HTR-8/SVneo (cell line): Measurements from ENCODE around the gene HNRNPLL.
"Not testable (repeated sequence)": the region's sequence is repeated elsewhere in the genome, so short reads cannot be mapped to it uniquely, and the experiment has no call there.

Experiments
- DNase-seq: peaks from one replicate; pipeline ENCODE4 v3.0.0; 2011; ENCODE audit warnings: low spot score, mixed read lengths; ENCODE audit not compliant: insufficient read length
- FAIRE-seq: peaks from 2 replicates; lab custom pipeline; 2011; peaks lifted over from hg19 to GRCh38; lab: Jason Lieb, UNC

The HNRNPLL gene

GRCh38 chr2:38557981-38558380, 44.7 kb downstream of the HNRNPLL start:
- FAIRE-seq, result no peak
- no peak for DNase-seq

GRCh38 chr2:38557217-38557616, 45.5 kb downstream of the HNRNPLL start:
- no peak for DNase-seq
- no peak for FAIRE-seq

- FAIRE-seq (peak; percentile 23), DNase-seq (no peak)
These were observed 46.5 kb downstream of the HNRNPLL start for GRCh38 chr2:38556006-38556801.

- FAIRE-seq (no peak), DNase-seq (no peak)
These were observed 47.6 kb downstream of the HNRNPLL start for GRCh38 chr2:38554973-38555595.

GRCh38 chr2:38553554-38553953, 49.2 kb downstream of the HNRNPLL start:
- DNase-seq (no peak), FAIRE-seq (no peak)

- no peak for DNase-seq
- FAIRE-seq, result no peak
These were observed 50.5 kb downstream of the HNRNPLL start for GRCh38 chr2:38552259-38552658.

- DNase-seq (no peak), FAIRE-seq (no peak)
These were observed 51.0 kb downstream of the HNRNPLL start for GRCh38 chr2:38551746-38552145.

- no peak for FAIRE-seq
- no peak for DNase-seq
These were observed 51.6 kb downstream of the HNRNPLL start for GRCh38 chr2:38551171-38551570.

- DNase-seq, result no peak
- peak; percentile 28 for FAIRE-seq
These were observed 52.9 kb downstream of the HNRNPLL start for GRCh38 chr2:38549851-38550250.

- DNase-seq, result no peak
- FAIRE-seq, result no peak
These were observed 53.5 kb downstream of the HNRNPLL start for GRCh38 chr2:38549071-38549704.

GRCh38 chr2:38547791-38548190, 54.9 kb downstream of the HNRNPLL start:
- FAIRE-seq, result no peak
- no peak for DNase-seq

- DNase-seq, result no peak
- FAIRE-seq, result no peak
These were observed 56.1 kb downstream of the HNRNPLL start for GRCh38 chr2:38546585-38546984.

GRCh38 chr2:38546064-38546463, 56.7 kb downstream of the HNRNPLL start:
- DNase-seq (no peak), FAIRE-seq (no peak)

- DNase-seq, FAIRE-seq: not testable (repeated sequence)
These were observed 60.5 kb downstream of the HNRNPLL start for GRCh38 chr2:38542248-38542631.

- no peak for FAIRE-seq
- DNase-seq, result no peak
These were observed 62.0 kb downstream of the HNRNPLL start for GRCh38 chr2:38540580-38541286.

GRCh38 chr2:38539086-38539485, 63.6 kb downstream of the HNRNPLL start:
- no peak for DNase-seq
- no peak for FAIRE-seq

- no peak for FAIRE-seq
- DNase-seq, result no peak
These were observed 64.7 kb downstream of the HNRNPLL start for GRCh38 chr2:38537937-38538525.

GRCh38 chr2:38537296-38537695, 65.4 kb downstream of the HNRNPLL start:
- not testable (repeated sequence) for DNase-seq, FAIRE-seq

GRCh38 chr2:38535744-38536506, 66.8 kb downstream of the HNRNPLL start:
- peak; percentile 58 for FAIRE-seq
- peak; percentile 76 for DNase-seq

- DNase-seq (no peak), FAIRE-seq (no peak)
These were observed 67.4 kb downstream of the HNRNPLL start for GRCh38 chr2:38535404-38535743.
